SJCRH30 (cell line): ENCODE data around the gene TEX11. TPM values are rescaled to one million over a fixed set of nuclear protein-coding genes. Genes with fewer than 3 reads are reported as not detected.
"Not testable (repeated sequence)": the region's sequence is repeated elsewhere in the genome, so short reads cannot be mapped to it uniquely, and the experiment has no call there.

ENCODE experiments used
- DNase-seq, 2 experiments: peaks; one replicate each; pipeline ENCODE4 v3.0.0-alpha.2; 2015 to 2020
- H3K27ac ChIP-seq: fragments of 250-450 bp; sonication (Bioruptor Pico); 2 replicates; pipeline ENCODE4 v1.5.1; 2020; ENCODE audit warnings: mild to moderate bottlenecking, moderate library complexity
- H3K27me3 ChIP-seq: fragments of 250-450 bp; sonication (Bioruptor Pico); 2 replicates; pipeline ENCODE4 v1.5.1; 2020; ENCODE audit warnings: mild to moderate bottlenecking, moderate library complexity
- H3K36me3 ChIP-seq: fragments of 250-450 bp; sonication (Bioruptor Pico); 2 replicates; pipeline ENCODE4 v1.5.1; 2020; ENCODE audit warnings: mild to moderate bottlenecking, moderate library complexity
- H3K4me1 ChIP-seq: fragments of 250-450 bp; sonication (Bioruptor Pico); 2 replicates; pipeline ENCODE4 v1.5.1; 2020; ENCODE audit warnings: mild to moderate bottlenecking, moderate library complexity
- H3K4me3 ChIP-seq: fragments of 250-450 bp; sonication (Bioruptor Pico); 2 replicates; pipeline ENCODE4 v1.5.1; 2020; ENCODE audit warnings: mild to moderate bottlenecking, moderate library complexity
- H3K9me3 ChIP-seq: fragments of 250-450 bp; sonication (Bioruptor Pico); replicated peaks from 2 replicates; pipeline ENCODE4 v1.5.1; 2020; ENCODE audit warnings: mild to moderate bottlenecking, moderate library complexity
- total RNA-seq: library from RNA; depleted of rRNA; stranded (reverse); fragments of >200 nt; shearing (Covaris generic); gene quantifications from 2 replicates; pipeline ENCODE4 v1.2.3, GENCODE V29; 2014

The TEX11 gene
- total RNA-seq, 1 experiment from 2014 or later: 0.08 TPM

GRCh38 chrX:70825366-70825765, 83.1 kb downstream of the TEX11 start:
- Histone ChIP-seq H3K27ac (no peak overlapping the region), H3K4me1 (peaks cover 6% of the 10 kb centered on the region), H3K27me3 (no peaks in the 10 kb centered on the region), H3K4me3 (no peak overlapping the region), H3K9me3 (no peaks in the 10 kb centered on the region), H3K36me3 (no peaks in the 10 kb centered on the region)
- DNase-seq: no peak

- Histone ChIP-seq H3K4me1 (peaks cover 23% of the 10 kb centered on the region), H3K9me3 (no peaks in the 10 kb centered on the region; the same call in 1 of the 2 replicates), H3K36me3 (no peaks in the 10 kb centered on the region), H3K27ac (no peak overlapping the region), H3K27me3 (no peaks in the 10 kb centered on the region), H3K4me3 (no peak overlapping the region)
- no peak for DNase-seq
Observed at GRCh38 chrX:70808942-70809940, 99.3 kb downstream of the TEX11 start.

GRCh38 chrX:70806081-70806480, 102.4 kb downstream of the TEX11 start:
- Histone ChIP-seq H3K27ac (peak overlapping the region; percentile 94), H3K27me3 (no peaks in the 10 kb centered on the region), H3K4me3 (no peak overlapping the region; the same call in 1 of the 2 replicates), H3K9me3 (no peaks in the 10 kb centered on the region), H3K4me1 (peaks cover 23% of the 10 kb centered on the region), H3K36me3 (no peaks in the 10 kb centered on the region)
- DNase-seq: peak; percentile 92 to 94

- H3K9me3 ChIP-seq, H3K36me3 ChIP-seq, H3K27me3 ChIP-seq, H3K4me3 ChIP-seq: not testable (repeated sequence)
- Histone ChIP-seq H3K27ac (peak overlapping the region; percentile 19; the same call in 1 of the 2 replicates), H3K4me1 (peaks cover 47% of the 10 kb centered on the region)
- DNase-seq: peak; percentile 4 to 56
Observed at GRCh38 chrX:70796742-70797141, 111.8 kb downstream of the TEX11 start.

- Histone ChIP-seq H3K36me3 (no peaks in the 10 kb centered on the region), H3K4me1 (no peaks in the 10 kb centered on the region), H3K4me3 (no peak overlapping the region), H3K27ac (no peak overlapping the region), H3K27me3 (no peaks in the 10 kb centered on the region), H3K9me3 (no peaks in the 10 kb centered on the region)
- no peak for DNase-seq
Observed at GRCh38 chrX:70774223-70774622, 134.3 kb downstream of the TEX11 start.

GRCh38 chrX:70769659-70770227, 138.8 kb downstream of the TEX11 start:
- H3K27me3 ChIP-seq: no peaks in the 10 kb centered on the region
- peak in 1 of 2 experiments; percentile 44 for DNase-seq
- H3K4me1 ChIP-seq: no peaks in the 10 kb centered on the region
- H3K27ac ChIP-seq: no peak overlapping the region
- H3K36me3 ChIP-seq: no peaks in the 10 kb centered on the region
- no peaks in the 10 kb centered on the region for H3K9me3 ChIP-seq
- no peak overlapping the region for H3K4me3 ChIP-seq

- Histone ChIP-seq H3K27me3 (no peaks in the 10 kb centered on the region), H3K4me1 (no peaks in the 10 kb centered on the region)
Observed at GRCh38 chrX:70762285-70762684, 146.2 kb downstream of the TEX11 start.

GRCh38 chrX:70755850-70756249, 152.7 kb downstream of the TEX11 start:
- H3K36me3 ChIP-seq: no peaks in the 10 kb centered on the region
- no peak for DNase-seq
- no peaks in the 10 kb centered on the region for H3K27me3 ChIP-seq
- H3K4me3 ChIP-seq: no peak overlapping the region
- no peaks in the 10 kb centered on the region for H3K9me3 ChIP-seq
- H3K27ac ChIP-seq: no peak overlapping the region
- H3K4me1 ChIP-seq: no peaks in the 10 kb centered on the region

More at GRCh38 chrX:70762285-70762684, 146.2 kb downstream of the TEX11 start:
- H3K27ac ChIP-seq: no peak overlapping the region
- no peaks in the 10 kb centered on the region for H3K9me3 ChIP-seq
- H3K4me3 ChIP-seq: no peak overlapping the region
- no peaks in the 10 kb centered on the region for H3K36me3 ChIP-seq
- peak; percentile 8 to 15 for DNase-seq

GRCh38 chrX:70754169-70754848, 154.2 kb downstream of the TEX11 start:
- H3K4me3 ChIP-seq: no peak overlapping the region
- no peak for DNase-seq
- H3K4me1 ChIP-seq: no peaks in the 10 kb centered on the region
- no peaks in the 10 kb centered on the region for H3K27me3 ChIP-seq
- no peaks in the 10 kb centered on the region for H3K9me3 ChIP-seq
- H3K27ac ChIP-seq: no peak overlapping the region
- H3K36me3 ChIP-seq: no peaks in the 10 kb centered on the region

GRCh38 chrX:70733774-70734173, 174.7 kb downstream of the TEX11 start:
- not testable (repeated sequence) for H3K4me1 ChIP-seq, DNase-seq, H3K27me3 ChIP-seq, H3K27ac ChIP-seq, H3K4me3 ChIP-seq, H3K36me3 ChIP-seq, H3K9me3 ChIP-seq

GRCh38 chrX:70727961-70728360, 180.6 kb downstream of the TEX11 start:
- not testable (repeated sequence) for H3K4me3 ChIP-seq, H3K27me3 ChIP-seq, H3K27ac ChIP-seq, H3K36me3 ChIP-seq, H3K4me1 ChIP-seq, H3K9me3 ChIP-seq, DNase-seq

- Histone ChIP-seq H3K9me3 (no peaks in the 10 kb centered on the region), H3K4me3 (no peak overlapping the region), H3K27ac (no peak overlapping the region), H3K4me1 (no peaks in the 10 kb centered on the region), H3K36me3 (no peaks in the 10 kb centered on the region), H3K27me3 (no peaks in the 10 kb centered on the region)
- DNase-seq: no peak
Observed at GRCh38 chrX:70720721-70721120, 187.8 kb downstream of the TEX11 start.

- not testable (repeated sequence) for H3K4me1 ChIP-seq
Observed at GRCh38 chrX:70711336-70711735, 197.2 kb downstream of the TEX11 start.

GRCh38 chrX:70694339-70695122, 214.0 kb downstream of the TEX11 start:
- no peaks in the 10 kb centered on the region for H3K4me1 ChIP-seq
- no peak overlapping the region for H3K27ac ChIP-seq
- no peaks in the 10 kb centered on the region for H3K36me3 ChIP-seq
- no peak overlapping the region for H3K4me3 ChIP-seq
- no peaks in the 10 kb centered on the region for H3K9me3 ChIP-seq
- H3K27me3 ChIP-seq: no peaks in the 10 kb centered on the region
- no peak for DNase-seq

More at GRCh38 chrX:70711336-70711735, 197.2 kb downstream of the TEX11 start:
- not testable (repeated sequence) for H3K4me3 ChIP-seq, H3K9me3 ChIP-seq, H3K27me3 ChIP-seq, DNase-seq, H3K36me3 ChIP-seq, H3K27ac ChIP-seq
